CD4-positive, alpha-beta memory T cell (primary cell): Measurements from ENCODE around the gene NRN1L. TPM values are rescaled to one million over a fixed set of nuclear protein-coding genes. Genes with fewer than 3 reads are reported as not detected.
A peak's percentile ranks its signal among the peaks of the same experiment; 100 is the strongest.

Experiments used
- CTCF ChIA-PET: fragments of 350-600 bp; sonication (Branson Sonifier 250); formaldehyde crosslinking; loops from one replicate; lab custom pipeline; 2021; ENCODE audit warnings: inconsistent platforms; ENCODE audit not compliant: partially characterized antibody; lab: Charles Lee
- POLR2A ChIA-PET: fragments of 350-600 bp; sonication (Branson Sonifier 250); formaldehyde crosslinking; loops from one replicate; lab custom pipeline; 2021; ENCODE audit not compliant: partially characterized antibody; lab: Charles Lee
- DNase-seq, 5 donors: peaks; one replicate each; pipeline versions ENCODE4 v3.0.0 to v3.0.0-alpha.2; 2020 to 2022; ENCODE audit warnings: mixed read lengths in 1 of 5
- H3K27ac ChIP-seq: one replicate; pipeline ENCODE4 v1.7.0; 2013; ENCODE audit warnings: low read depth, low read length
- H3K27me3 ChIP-seq: 2 replicates; pipeline ENCODE4 v1.7.0; 2013; ENCODE audit warnings: mild to moderate bottlenecking, low read length, moderate library complexity; ENCODE audit not compliant: insufficient read depth
- H3K36me3 ChIP-seq: 2 replicates; pipeline ENCODE4 v1.7.0; 2013; ENCODE audit warnings: mild to moderate bottlenecking, low read length, moderate library complexity; ENCODE audit not compliant: insufficient read depth
- H3K4me1 ChIP-seq: 2 replicates; pipeline ENCODE4 v1.7.0; 2013; ENCODE audit warnings: mild to moderate bottlenecking, low read length, moderate library complexity; ENCODE audit not compliant: insufficient read depth
- H3K4me3 ChIP-seq, 2 donors: one replicate each; pipeline ENCODE4 v1.7.0; 2013; ENCODE audit warnings: low read length in 2 of 2, mild to moderate bottlenecking in 1 of 2
- H3K9me3 ChIP-seq, 2 donors: one replicate each; pipeline ENCODE4 v1.7.0; 2013; ENCODE audit warnings: low read length in 2 of 2, control low read depth in 1 of 2; ENCODE audit not compliant: control insufficient read depth in 1 of 2
- H3K27ac Mint-ChIP-seq, 7 donors: one replicate each; pipeline ENCODE4 v1.8.0; 2020 to 2021; ENCODE audit warnings: mixed read lengths in 7 of 7, mild to moderate bottlenecking in 6 of 7, inconsistent platforms in 3 of 7, moderate library complexity in 3 of 7
- H3K27me3 Mint-ChIP-seq, 2 donors: one replicate each; pipeline ENCODE4 v1.8.0; 2020 to 2021; ENCODE audit warnings: mixed read lengths in 2 of 2
- H3K36me3 Mint-ChIP-seq, 2 donors: one replicate each; pipeline ENCODE4 v1.8.0; 2020 to 2021; ENCODE audit warnings: mixed read lengths in 2 of 2, inconsistent platforms in 1 of 2, mild to moderate bottlenecking in 1 of 2
- H3K4me1 Mint-ChIP-seq, 4 donors: one replicate each; pipeline ENCODE4 v1.8.0; 2020 to 2021; ENCODE audit warnings: mixed read lengths in 4 of 4, mild to moderate bottlenecking in 1 of 4
- H3K4me3 Mint-ChIP-seq, 8 donors: one replicate each; pipeline ENCODE4 v1.8.0; 2020 to 2021; ENCODE audit warnings: mixed read lengths in 8 of 8, mild to moderate bottlenecking in 7 of 8, moderate library complexity in 6 of 8, inconsistent platforms in 3 of 8
- H3K9me3 Mint-ChIP-seq, 8 donors: one replicate each; pipeline ENCODE4 v1.8.0; 2020 to 2021; ENCODE audit warnings: mixed read lengths in 8 of 8, mild to moderate bottlenecking in 5 of 8, inconsistent platforms in 3 of 8, moderate library complexity in 1 of 8
- intact Hi-C: fragments of 100-400 bp; cut with micrococcal nuclease; formaldehyde crosslinking; loops from one replicate; pipeline ENCODE4 v1.15.1; 2023
- polyA plus RNA-seq, 2 donors: library from polyadenylated mRNA; unstranded; fragments of 300-500 nt; fragmentation: Illumina TruSeq; gene quantifications; one replicate each; pipeline ENCODE4 v1.2.3, GENCODE V29; 2021
- total RNA-seq, 2 experiments: library from RNA; stranded (reverse); gene quantifications; one replicate each; pipeline ENCODE4 v1.2.3, GENCODE V29; 2021

NRN1L gene
- total and polyA plus RNA-seq, 4 experiments from 2014 or later = 0.81 to 7.0 (median 3.4) TPM

DNA sequence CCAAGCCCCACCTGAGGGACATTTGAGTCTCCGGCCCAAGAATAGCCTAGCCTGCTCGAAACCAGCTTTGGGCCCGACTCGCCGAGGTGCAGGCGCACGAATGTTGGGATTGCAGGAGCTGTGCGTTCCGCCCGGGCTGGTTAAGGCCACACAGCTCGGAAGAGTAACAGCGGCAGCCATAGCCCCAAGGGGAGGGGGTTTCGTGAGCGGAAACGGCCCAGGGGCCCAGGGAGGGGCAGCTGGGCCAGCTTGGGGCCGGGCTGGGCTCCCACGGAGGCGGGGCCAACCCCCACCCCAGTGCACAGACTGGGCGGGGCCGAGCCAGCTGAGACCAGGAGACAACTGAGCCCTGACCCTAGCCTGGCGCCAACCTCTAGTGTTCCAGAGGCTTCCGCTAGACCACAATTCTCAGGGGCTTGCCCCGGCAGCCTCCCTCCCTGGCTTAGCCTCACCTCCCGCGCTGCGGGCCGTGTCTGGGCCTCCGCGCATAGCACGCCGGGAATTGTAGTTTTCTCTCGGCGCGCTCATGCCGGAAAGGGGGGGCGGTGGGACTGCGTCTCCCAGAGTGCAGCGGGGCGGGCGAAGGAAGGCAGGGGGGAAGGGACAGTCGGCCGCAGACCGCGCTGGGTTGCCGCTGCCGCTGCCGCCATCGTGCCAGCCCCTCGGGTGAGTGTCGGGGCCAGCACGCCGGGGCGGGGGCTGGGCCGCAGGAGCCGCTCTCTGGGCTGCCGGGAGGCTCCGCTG is 38.2 kb upstream of the NRN1L start, which contains the start of gene NUTF2:
Gene NUTF2 (plus strand): TSS at position 614 of the 744 bp plus-strand sequence. CDS start 18,198 bp downstream, outside the sequence.
- H3K27ac ChIP-seq = peak within 1 kb of the TSS; percentile 80
- ChIA-PET POLR2A (interaction anchor here (0.7 to 5.2 kb wide), 23 partner anchors 9 to 437 kb away, joined by 3 to 60 read pairs (median 4); partner anchors contain the start of genes ACD, DDX28, DUS2 and EDC4), CTCF (interaction anchor here (1.1 to 3.3 kb wide), 7 partner anchors 9 to 366 kb away, joined by 3 to 14 read pairs (median 5); partner anchors contain the start of genes ATP6V0D1 and NRN1L)
- Mint-ChIP-seq H3K27ac (peak within 1 kb of the TSS; percentile 87 to 98 (median 95)), H3K36me3 (peaks cover 0 to 17% of the 10 kb centered on the region in 2 donors), H3K4me3 (peak within 1 kb of the TSS; percentile 87 to 94 (median 89)), H3K27me3 (no peaks in the 10 kb centered on the region), H3K4me1 (peaks cover 34 to 58% (median 46%) of the 10 kb centered on the region in 4 donors), H3K9me3 (peaks cover 0 to 2% (median 0%) of the 10 kb centered on the region in 8 donors)
- intact Hi-C loops = loop anchor here (1.0 kb wide), 6 partner anchors 13 to 238 kb away; partner anchors contain the start of genes ACD, PARD6A, PSKH1 and RANBP10
- peaks cover 48% of the 10 kb centered on the region for H3K4me1 ChIP-seq
- no peaks in the 10 kb centered on the region for H3K36me3 ChIP-seq
- peak; percentile 95 to 98 (median 96) for DNase-seq
- no peaks in the 10 kb centered on the region for H3K27me3 ChIP-seq
- peak within 1 kb of the TSS; percentile 86 to 90 for H3K4me3 ChIP-seq
- H3K9me3 ChIP-seq = no peaks in the 10 kb centered on the region

DNA sequence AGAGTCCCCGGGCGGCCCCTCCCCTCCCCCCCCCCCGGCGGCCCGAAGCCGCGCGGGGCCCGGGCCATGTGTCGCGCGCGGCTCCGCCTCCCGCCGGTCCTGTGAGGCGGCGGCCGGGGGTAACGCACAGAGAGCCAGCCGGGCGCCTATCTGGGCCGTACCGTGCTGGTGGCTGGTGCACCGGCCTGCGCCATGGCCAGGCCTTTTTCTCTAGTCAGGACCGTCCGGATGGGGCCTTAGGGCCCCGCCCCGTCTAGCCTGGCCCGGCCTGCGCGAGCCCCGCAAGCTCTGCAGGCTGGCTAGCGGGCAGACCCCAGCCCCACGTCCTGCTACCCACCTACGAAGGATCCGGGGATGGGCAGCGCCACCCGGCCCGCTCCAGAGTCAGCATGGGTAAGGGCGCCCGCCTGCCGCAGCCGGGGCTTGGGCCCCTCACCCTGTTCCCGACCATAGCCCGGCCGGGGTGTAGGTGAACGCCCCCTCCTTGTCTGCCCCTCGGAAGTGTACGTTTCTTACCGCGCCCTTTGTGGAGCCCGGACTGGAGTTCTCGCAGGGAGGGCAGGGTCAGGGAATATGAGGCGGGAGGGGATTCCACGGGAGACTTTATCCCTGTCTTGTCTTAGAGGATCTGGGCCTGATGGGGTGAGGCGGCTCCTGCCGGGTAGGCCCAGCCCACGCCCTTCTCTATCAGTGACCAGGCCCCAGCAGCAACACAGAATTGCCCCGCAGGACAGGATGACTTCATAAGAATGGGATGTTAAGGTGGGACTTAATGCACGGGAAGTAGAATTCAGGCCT is 37.4 kb upstream of the NRN1L start, which contains the start of gene CENPT:
Gene CENPT (minus strand): TSS at position 630 of the 798 bp plus-strand sequence. CDS start 13,834 bp downstream, outside the sequence.
- peak in 1 of 5 donors; percentile 55 for DNase-seq
- intact Hi-C loops = no loop called here
- H3K27ac ChIP-seq = peak within 1 kb of the TSS; percentile 80
- Mint-ChIP-seq H3K4me1 (peaks cover 31 to 53% (median 44%) of the 10 kb centered on the region in 4 donors), H3K27ac (peak within 1 kb of the TSS; percentile 84 to 98 (median 92)), H3K36me3 (peaks cover 0 to 15% of the 10 kb centered on the region in 2 donors), H3K27me3 (no peaks in the 10 kb centered on the region), H3K9me3 (peaks cover 0 to 2% (median 0%) of the 10 kb centered on the region in 8 donors), H3K4me3 (peak within 1 kb of the TSS; percentile 87 to 94 (median 89))
- CTCF ChIA-PET = interaction anchor here (1.1 to 2.1 kb wide), 6 partner anchors 9 to 366 kb away, joined by 3 to 8 read pairs (median 5); partner anchors contain the start of genes ATP6V0D1 and NRN1L
- H3K27me3 ChIP-seq = no peaks in the 10 kb centered on the region
- no peaks in the 10 kb centered on the region for H3K36me3 ChIP-seq
- H3K4me1 ChIP-seq = peaks cover 46% of the 10 kb centered on the region
- H3K9me3 ChIP-seq = no peaks in the 10 kb centered on the region
- H3K4me3 ChIP-seq = peak within 1 kb of the TSS; percentile 86 to 90
- POLR2A ChIA-PET = interaction anchor here (1.2 to 5.2 kb wide), 8 partner anchors 18 to 187 kb away, joined by 3 to 44 read pairs (median 6); partner anchors contain the start of genes ACD, EDC4, GFOD2 and PARD6A

DNA sequence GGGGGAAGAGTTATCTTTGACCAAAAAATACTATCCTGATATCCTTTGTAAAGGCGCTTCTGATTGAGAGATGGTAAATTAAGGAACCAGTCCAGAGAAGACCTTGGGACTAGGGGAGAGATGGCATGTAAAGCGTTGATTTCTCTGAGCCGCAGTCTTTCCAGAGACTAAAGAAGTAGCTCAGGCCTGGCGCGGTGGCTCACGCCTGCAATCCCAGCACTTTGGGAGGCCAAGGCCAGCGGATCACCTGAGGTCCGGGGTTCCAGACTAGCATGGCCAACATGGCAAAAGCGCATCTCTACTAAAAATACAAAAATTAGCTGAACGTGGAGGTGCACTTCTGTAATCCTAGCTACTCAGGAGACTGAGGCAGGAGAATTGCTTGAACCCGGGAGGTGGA is 36.6 kb upstream of the NRN1L start:
- H3K36me3 ChIP-seq = no peaks in the 10 kb centered on the region
- intact Hi-C loops = no loop called here
- no peaks in the 10 kb centered on the region for H3K27me3 Mint-ChIP-seq
- no peak overlapping the region for H3K4me3 ChIP-seq
- H3K9me3 ChIP-seq = no peaks in the 10 kb centered on the region
- no peak for DNase-seq
- ChIA-PET POLR2A (interaction anchor here (0.7 to 1.5 kb wide), 4 partner anchors 14 to 188 kb away, joined by 3 to 6 read pairs (median 3); partner anchors contain the start of gene ACD), CTCF (interaction anchor here (0.6 to 1.6 kb wide), 3 partner anchors 32 to 327 kb away, joined by 3 to 5 read pairs (median 3); no protein-coding TSS in a partner anchor)
- H3K27ac Mint-ChIP-seq = peak overlapping the region in 6 of 7 donors; percentile 70 to 92 (median 84)
- peaks cover 0 to 8% of the 10 kb centered on the region in 2 donors for H3K36me3 Mint-ChIP-seq
- peak overlapping the region; percentile 80 for H3K27ac ChIP-seq
- H3K4me1 Mint-ChIP-seq = peaks cover 31 to 48% (median 40%) of the 10 kb centered on the region in 4 donors
- no peaks in the 10 kb centered on the region for H3K27me3 ChIP-seq
- peak overlapping the region; percentile 83 to 91 (median 87) for H3K4me3 Mint-ChIP-seq
- H3K9me3 Mint-ChIP-seq = peaks cover 0 to 1% (median 0%) of the 10 kb centered on the region in 8 donors
- peaks cover 46% of the 10 kb centered on the region for H3K4me1 ChIP-seq

DNA sequence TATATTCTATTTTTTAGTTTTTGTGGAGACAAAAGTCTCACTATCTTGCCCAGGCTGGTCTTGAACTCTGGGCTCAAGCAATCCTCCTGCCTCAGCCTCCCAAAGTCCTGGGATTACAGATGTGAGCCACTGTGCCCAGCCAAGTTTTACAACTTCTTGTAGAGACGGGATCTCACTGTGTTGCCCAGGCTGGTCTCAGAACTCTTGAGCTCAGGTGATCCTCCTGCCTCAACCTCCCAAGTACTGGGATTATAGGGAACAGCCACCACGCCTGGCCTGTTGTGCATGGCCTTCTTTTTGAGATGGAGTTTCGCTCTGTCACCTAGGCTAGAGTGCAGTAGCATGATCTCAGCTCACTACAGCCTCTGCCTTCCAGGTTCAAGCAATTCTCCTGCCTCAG is 31.0 kb upstream of the NRN1L start:
- Histone ChIP-seq H3K9me3 (no peaks in the 10 kb centered on the region), H3K27ac (no peak overlapping the region), H3K4me1 (peaks cover 22% of the 10 kb centered on the region), H3K4me3 (no peak overlapping the region), H3K27me3 (no peaks in the 10 kb centered on the region), H3K36me3 (no peaks in the 10 kb centered on the region)
- Mint-ChIP-seq H3K9me3 (no peaks in the 10 kb centered on the region), H3K4me1 (peaks cover 21 to 39% (median 35%) of the 10 kb centered on the region in 4 donors), H3K27ac (no peak overlapping the region), H3K4me3 (no peak overlapping the region), H3K27me3 (no peaks in the 10 kb centered on the region), H3K36me3 (peaks cover 0 to 7% of the 10 kb centered on the region in 2 donors)
- POLR2A ChIA-PET = no interaction called here
- DNase-seq = no peak
- intact Hi-C loops = no loop called here
- CTCF ChIA-PET = no interaction called here

DNA sequence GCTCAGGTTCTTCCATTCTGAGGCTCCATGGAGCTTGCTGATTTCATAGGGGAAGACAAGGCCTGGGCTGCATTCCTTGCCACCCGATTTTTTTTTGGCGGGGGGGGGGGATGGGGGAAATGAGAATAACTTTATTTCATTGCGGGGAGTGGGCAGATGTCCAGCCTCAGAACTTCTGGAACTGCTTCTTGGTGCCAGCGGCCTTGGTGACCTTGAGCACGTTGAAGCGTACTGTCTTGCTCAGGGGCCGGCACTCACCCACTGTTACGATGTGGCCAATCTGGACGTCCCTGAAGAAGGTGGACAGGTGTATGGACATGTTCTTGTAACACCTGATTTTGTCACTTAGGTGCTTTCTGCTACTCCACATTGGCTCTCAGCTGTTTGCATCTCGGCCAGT is 28.9 kb upstream of the NRN1L start:
- Mint-ChIP-seq H3K9me3 (no peaks in the 10 kb centered on the region), H3K4me1 (peaks cover 20 to 41% (median 31%) of the 10 kb centered on the region in 4 donors), H3K27ac (peak overlapping the region in 3 of 7 donors; percentile 10 to 50 (median 19)), H3K36me3 (peaks cover 0 to 8% of the 10 kb centered on the region in 2 donors), H3K4me3 (no peak overlapping the region), H3K27me3 (no peaks in the 10 kb centered on the region)
- H3K27ac ChIP-seq = no peak overlapping the region
- no peak overlapping the region for H3K4me3 ChIP-seq
- H3K27me3 ChIP-seq = no peaks in the 10 kb centered on the region
- DNase-seq = no peak
- CTCF ChIA-PET = interaction anchor here (0.5 to 3.9 kb wide), 5 partner anchors 9 to 44 kb away, joined by 3 to 17 read pairs (median 3); partner anchors contain the start of gene NUTF2
- H3K36me3 ChIP-seq = peaks cover 4% of the 10 kb centered on the region
- POLR2A ChIA-PET = interaction anchor here (0.6 to 1.4 kb wide), 2 partner anchors 10 to 13 kb away, joined by 3 to 5 read pairs; no protein-coding TSS in a partner anchor
- intact Hi-C loops = no loop called here
- H3K9me3 ChIP-seq = no peaks in the 10 kb centered on the region
- peaks cover 24% of the 10 kb centered on the region for H3K4me1 ChIP-seq

DNA sequence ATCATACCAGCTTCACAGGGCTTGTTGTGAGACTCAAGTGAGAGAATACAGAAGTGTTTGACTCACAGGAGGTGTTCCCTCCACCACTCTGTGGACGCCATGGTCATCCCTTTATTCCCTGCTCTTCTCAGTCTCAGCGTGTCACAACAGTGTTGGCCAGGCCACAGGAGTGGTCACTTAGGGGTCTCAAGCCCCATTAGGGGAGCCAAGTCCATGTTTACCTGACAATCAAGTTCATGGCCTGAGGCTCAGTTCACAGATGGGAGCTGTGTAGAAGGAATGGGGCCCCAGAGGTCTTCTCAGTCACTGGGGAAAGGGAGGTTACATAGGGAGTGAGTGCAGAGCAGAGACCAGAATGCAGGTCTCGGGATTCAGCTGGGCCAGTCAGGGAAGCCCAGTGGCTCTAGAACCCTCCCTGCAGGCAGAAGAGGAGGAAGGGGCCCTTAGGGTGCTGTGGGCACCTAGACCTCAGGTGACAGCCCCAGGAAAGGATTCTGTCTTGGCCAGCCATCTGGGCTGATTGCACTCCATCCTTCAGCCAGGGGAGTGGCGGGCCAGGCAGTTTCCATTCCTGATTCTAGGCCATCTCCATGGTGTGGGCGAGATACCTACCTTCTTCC is 27.6 kb upstream of the NRN1L start:
- Mint-ChIP-seq H3K4me1 (peaks cover 24 to 51% (median 35%) of the 10 kb centered on the region in 4 donors), H3K27me3 (no peaks in the 10 kb centered on the region), H3K9me3 (no peaks in the 10 kb centered on the region), H3K36me3 (peaks cover 0 to 16% of the 10 kb centered on the region in 2 donors), H3K4me3 (no peak overlapping the region), H3K27ac (peak overlapping the region; percentile 35 to 95 (median 91))
- Histone ChIP-seq H3K4me1 (peaks cover 24% of the 10 kb centered on the region), H3K4me3 (no peak overlapping the region), H3K9me3 (no peaks in the 10 kb centered on the region), H3K36me3 (peaks cover 14% of the 10 kb centered on the region), H3K27me3 (no peaks in the 10 kb centered on the region), H3K27ac (peak overlapping the region; percentile 43)
- intact Hi-C loops = no loop called here
- no peak for DNase-seq
- ChIA-PET CTCF (interaction anchor here (1.5 to 3.9 kb wide), 3 partner anchors 11 to 41 kb away, joined by 3 to 17 read pairs (median 3); partner anchors contain the start of gene NUTF2), POLR2A (interaction anchor here (0.9 kb wide), 1 partner anchor 27 kb away, joined by 3 read pairs; no protein-coding TSS in a partner anchor)
